Heart left ventricle (tissue), 16 donors: ENCODE measurements around the gene G6PC1. TPM values are rescaled to one million over a fixed set of nuclear protein-coding genes. Genes with fewer than 3 reads are reported as not detected.
"Not testable (repeated sequence)": the region's sequence is repeated elsewhere in the genome, so short reads cannot be mapped to it uniquely, and the experiment has no call there.

ENCODE experiments used
- ATAC-seq, 4 donors: fragments of 200-7000 bp; cut with Tn5 transposase; one replicate each; pipeline ENCODE4 v1.9.1; 2020 to 2022; ENCODE audit warnings: moderate library complexity in 4 of 4, mild to moderate bottlenecking in 3 of 4, moderate number of reproducible peaks in 1 of 4
- DNase-seq, 5 donors: peaks; one replicate each; pipeline ENCODE4 v3.0.0-alpha.2; 2020
- H3K27ac ChIP-seq, 12 donors: fragments of 200-600 bp; sonication (generic) in 4 of 12; one replicate each; pipeline versions ENCODE4 v1.5.0 to v1.8.0; 2016 to 2022; ENCODE audit warnings: mild to moderate bottlenecking in 2 of 12
- H3K27me3 ChIP-seq, 9 donors: fragments of 200-600 bp; sonication (generic) in 2 of 9; one replicate each; pipeline versions ENCODE4 v1.5.1 to v1.8.0; 2016 to 2022; ENCODE audit warnings: mild to moderate bottlenecking in 3 of 9
- H3K36me3 ChIP-seq, 9 donors: fragments of 200-600 bp; sonication (generic) in 2 of 9; one replicate each; pipeline versions ENCODE4 v1.5.0 to v1.8.0; 2018 to 2022; ENCODE audit warnings: mild to moderate bottlenecking in 2 of 9
- H3K4me1 ChIP-seq, 12 donors: fragments of 200-600 bp; sonication (generic) in 4 of 12; one replicate each; pipeline versions ENCODE4 v1.5.0 to v1.8.0; 2016 to 2022; ENCODE audit warnings: mild to moderate bottlenecking in 3 of 12
- H3K4me3 ChIP-seq, 12 donors: fragments of 200-600 bp; sonication (generic) in 4 of 12; one replicate each; pipeline versions ENCODE4 v1.5.0 to v1.8.0; 2017 to 2022; ENCODE audit warnings: mild to moderate bottlenecking in 9 of 12, moderate library complexity in 4 of 12
- H3K9me3 ChIP-seq, 12 donors: fragments of 200-600 bp; sonication (generic) in 4 of 12; one replicate each; pipeline versions ENCODE4 v1.5.0 to v1.8.0; 2016 to 2022; ENCODE audit warnings: mild to moderate bottlenecking in 1 of 12
- POLR2A ChIP-seq, 2 donors: fragments of 450-650 bp; IDR thresholded peaks; one replicate each; pipeline ENCODE4 v1.6.1; 2017; ENCODE audit warnings: antibody characterized with exemption in 2 of 2, mild to moderate bottlenecking in 2 of 2, moderate library complexity in 2 of 2
- WGBS, 4 donors: extraction: QIAGEN DNeasy Blood & Tissue Kit in 2 of 4; methylation state at CpG; one replicate each; pipeline versions ENCODE4 v1.1.5 to v1.1.7; 2013 to 2018; 5-methylcytosine and 5-hydroxymethylcytosine counted together
- intact Hi-C, 10 donors: fragments of 100-400 bp; cut with DNase I; formaldehyde crosslinking; loops; one replicate each; pipeline versions ENCODE4 v1.11.1 to v1.14.2; 2022
- polyA plus RNA-seq, 2 donors: library from polyadenylated mRNA; stranded (reverse); fragments of 200-250 nt; gene quantifications; one replicate each; pipeline ENCODE4 v1.2.3, GENCODE V29; 2013
- total RNA-seq, 9 donors: library from RNA; depleted of rRNA in 2 of 9; stranded (reverse); fragments of >200 nt in 2 of 9; fragmentation: NEBNext Ultra II Directional in 3 of 9; extraction: Animal tissue kit (Norgen Biotek cat#: 25700) in 3 of 9; gene quantifications; one replicate each; pipeline versions ENCODE4 v1.1.0 to v1.2.4, GENCODE V29; 2016 to 2023
- TF ChIP-seq, protein P1 (sequence below), 12 donors: fragments of 200-600 bp; sonication (generic) in 4 of 12; IDR thresholded peaks; one replicate each; pipeline versions ENCODE4 v1.5.0 to v1.8.0; 2018 to 2022; ENCODE audit warnings: antibody characterized with exemption in 12 of 12, mild to moderate bottlenecking in 5 of 12
- donor health status: ischemic (EF 13 %, LVEDD 7.1; RV severe dilation, severe dysfunction).
- donor health status: healthy with polysubstance abuse.
- donor health status: DM: no; HTN: yes; CAD: no.
- donor health status: DM: no; HTN: no; CAD: no.
- donor health status: ischemic (EF 25% LVEDD 6.9; RV normal size, moderate dysfunction).
- donor health status: ischemic (EF 25% LVEDD 5.7; RV mildly dilated, moderate dysfunction).
- donor health status: healthy.
- donor health status: DM: yes; HTN: yes; CAD: no.
- donor health status: ischemic (EF 35%, LVEDD 5.7; RV mildly dilated, moderate dysfunction).
- donor health status: nonischemic (EF 11% LVEDD 7.7; RV severe dilation, severe dysfunction).
- donor health status: DM: yes; HTN: yes; CAD: no.
- donor health status: PGD.
- donor health status: ischemic (EF 29% LVEDD 5.4; RV normal size, mild dysfunction).
- donor health status: nonischemic (EF 23%, LVEDD 6.1; RV moderate dilation, normal function).

G6PC1 gene
- total and polyA plus RNA-seq, 11 donors = not detected

- 59 to 67% (median 63%) methylated on average over 4 of the region's 4 CpGs for WGBS, 4 donors
- peak in 2 of 4 donors; percentile 8 to 68 for ATAC-seq
- intact Hi-C loops = no loop called here
These were observed 47.6 kb upstream of the G6PC1 start for GRCh38 chr17:42853004-42853403.

GRCh38 chr17:42853597-42853967 lies 47.0 kb upstream of the G6PC1 start:
- ATAC-seq = no peak
- Histone ChIP-seq H3K36me3 (no peaks in the 10 kb centered on the region), H3K4me3 (peak overlapping the region in 9 of 12 donors; percentile 0 to 56 (median 41)), H3K27ac (peak overlapping the region in 4 of 12 donors; percentile 24 to 85 (median 68)), H3K4me1 (peaks cover 0 to 30% (median 7%) of the 10 kb centered on the region in 12 donors), H3K9me3 (no peaks in the 10 kb centered on the region), H3K27me3 (peaks cover 0 to 4% (median 0%) of the 10 kb centered on the region in 9 donors)
- WGBS, 4 donors = 69 to 82% (median 75%) methylated on average over 5 of the region's 5 CpGs
- no peak for DNase-seq
- intact Hi-C loops = no loop called here
- TF ChIP-seq, protein P1, sequence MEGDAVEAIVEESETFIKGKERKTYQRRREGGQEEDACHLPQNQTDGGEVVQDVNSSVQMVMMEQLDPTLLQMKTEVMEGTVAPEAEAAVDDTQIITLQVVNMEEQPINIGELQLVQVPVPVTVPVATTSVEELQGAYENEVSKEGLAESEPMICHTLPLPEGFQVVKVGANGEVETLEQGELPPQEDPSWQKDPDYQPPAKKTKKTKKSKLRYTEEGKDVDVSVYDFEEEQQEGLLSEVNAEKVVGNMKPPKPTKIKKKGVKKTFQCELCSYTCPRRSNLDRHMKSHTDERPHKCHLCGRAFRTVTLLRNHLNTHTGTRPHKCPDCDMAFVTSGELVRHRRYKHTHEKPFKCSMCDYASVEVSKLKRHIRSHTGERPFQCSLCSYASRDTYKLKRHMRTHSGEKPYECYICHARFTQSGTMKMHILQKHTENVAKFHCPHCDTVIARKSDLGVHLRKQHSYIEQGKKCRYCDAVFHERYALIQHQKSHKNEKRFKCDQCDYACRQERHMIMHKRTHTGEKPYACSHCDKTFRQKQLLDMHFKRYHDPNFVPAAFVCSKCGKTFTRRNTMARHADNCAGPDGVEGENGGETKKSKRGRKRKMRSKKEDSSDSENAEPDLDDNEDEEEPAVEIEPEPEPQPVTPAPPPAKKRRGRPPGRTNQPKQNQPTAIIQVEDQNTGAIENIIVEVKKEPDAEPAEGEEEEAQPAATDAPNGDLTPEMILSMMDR (IDR thresholded peaks at IDR 0.05) = no peak
- no peak for TF ChIP-seq POLR2A (IDR thresholded peaks at IDR 0.05)

More at GRCh38 chr17:42853004-42853403, 47.6 kb upstream of the G6PC1 start:
- Histone ChIP-seq H3K9me3 (no peaks in the 10 kb centered on the region), H3K4me3 (peak overlapping the region in 11 of 12 donors; percentile 4 to 56 (median 39)), H3K4me1 (peaks cover 0 to 30% (median 7%) of the 10 kb centered on the region in 12 donors), H3K27me3 (peaks cover 0 to 4% (median 0%) of the 10 kb centered on the region in 9 donors), H3K27ac (peak overlapping the region in 7 of 12 donors; percentile 18 to 85 (median 60)), H3K36me3 (no peaks in the 10 kb centered on the region)
- DNase-seq = peak in 1 of 5 donors; percentile 24
- no peak for TF ChIP-seq POLR2A (IDR thresholded peaks at IDR 0.05)
- TF ChIP-seq, protein P1 (IDR thresholded peaks at IDR 0.05) = no peak

DNA sequence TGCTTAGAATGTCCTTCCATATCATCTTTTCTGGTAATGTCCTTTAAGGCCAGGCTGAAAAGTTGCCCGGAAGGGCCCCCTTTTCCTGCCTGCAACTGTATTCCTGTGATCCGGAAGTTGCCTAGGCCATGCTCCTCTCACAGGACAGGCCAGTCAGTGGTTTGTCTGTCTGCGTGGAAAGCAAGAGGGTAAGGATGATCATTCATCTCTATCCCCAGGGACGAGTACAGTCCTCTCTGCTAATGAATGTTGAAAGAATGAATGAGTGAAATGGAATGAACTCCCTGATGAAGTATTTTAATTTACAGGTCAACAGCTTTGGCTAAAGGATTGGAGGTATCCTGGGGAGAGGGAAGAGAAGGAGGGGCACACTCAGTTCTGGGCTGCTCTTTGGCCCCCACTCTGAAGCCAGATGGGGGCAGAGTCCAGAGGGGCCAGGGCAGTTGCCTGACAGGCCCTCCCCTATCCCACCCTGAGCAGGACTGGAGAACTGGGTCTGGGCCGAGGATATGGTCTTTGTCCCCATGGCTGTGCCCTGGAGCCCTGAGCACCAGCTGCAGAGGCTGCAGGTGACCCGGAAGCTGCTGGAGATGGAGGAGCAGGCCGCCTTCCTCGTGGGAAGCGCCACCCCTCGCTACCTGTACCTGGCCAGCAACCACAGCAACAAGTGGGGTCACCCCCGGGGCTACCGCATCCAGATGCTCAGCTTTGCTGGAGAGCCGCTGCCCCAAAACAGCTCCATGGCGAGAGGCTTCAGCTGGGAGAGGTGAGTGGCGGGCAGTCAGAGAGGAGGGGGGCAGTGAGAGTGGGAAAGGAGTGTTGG lies 46.4 kb upstream of the G6PC1 start:
- Histone ChIP-seq H3K27ac (peak overlapping the region in 2 of 12 donors; percentile 77 to 85), H3K36me3 (no peaks in the 10 kb centered on the region), H3K27me3 (peaks cover 0 to 4% (median 0%) of the 10 kb centered on the region in 9 donors), H3K4me1 (peaks cover 0 to 30% (median 7%) of the 10 kb centered on the region in 12 donors), H3K9me3 (no peaks in the 10 kb centered on the region), H3K4me3 (peak overlapping the region in 9 of 12 donors; percentile 0 to 56 (median 39))
- WGBS, 4 donors = 79 to 82% (median 82%) methylated on average over 13 to 15 of the region's 15 CpGs
- intact Hi-C loops = no loop called here
- no peak for ATAC-seq
- DNase-seq = peak in 1 of 5 donors; percentile 34
- TF ChIP-seq, protein P1 (IDR thresholded peaks at IDR 0.05) = no peak
- TF ChIP-seq POLR2A (IDR thresholded peaks at IDR 0.05) = no peak

DNA sequence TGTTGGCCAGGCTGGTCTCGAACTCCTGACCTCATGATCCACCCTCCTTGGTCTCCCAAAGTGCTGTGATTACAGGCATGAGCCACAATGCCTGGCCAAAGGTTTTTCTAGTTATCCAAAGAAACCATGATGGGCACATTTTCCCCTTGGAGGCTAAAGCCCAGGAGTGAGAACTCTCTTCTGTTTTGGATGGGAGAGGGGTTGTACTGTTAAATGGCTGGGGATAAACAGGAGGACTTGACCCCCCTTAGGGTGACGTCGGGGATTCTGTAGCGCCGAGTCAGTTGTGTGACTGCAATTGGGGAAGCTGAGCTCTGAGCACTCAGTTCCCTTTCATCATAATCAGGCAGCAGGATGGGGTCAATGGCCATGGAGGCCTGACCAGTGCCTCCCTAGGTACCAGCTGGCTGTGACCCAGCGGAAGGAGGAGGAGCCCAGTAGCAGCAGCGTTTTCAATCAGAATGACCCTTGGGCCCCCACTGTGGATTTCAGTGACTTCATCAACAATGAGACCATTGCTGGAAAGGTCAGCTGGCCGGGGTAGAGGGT lies 45.5 kb upstream of the G6PC1 start:
- Histone ChIP-seq H3K4me1 (peaks cover 0 to 22% (median 6%) of the 10 kb centered on the region in 12 donors), H3K4me3 (peak overlapping the region in 1 of 12 donors; percentile 53), H3K27me3 (peaks cover 0 to 4% (median 0%) of the 10 kb centered on the region in 9 donors), H3K36me3 (no peaks in the 10 kb centered on the region), H3K9me3 (no peaks in the 10 kb centered on the region), H3K27ac (peak overlapping the region in 1 of 12 donors; percentile 40)
- DNase-seq (peak in 1 of 5 donors; percentile 52), ATAC-seq (no peak)
- TF ChIP-seq, protein P1 (IDR thresholded peaks at IDR 0.05) = no peak
- TF ChIP-seq POLR2A (IDR thresholded peaks at IDR 0.05) = no peak
- WGBS, 4 donors = 79 to 85% (median 83%) methylated on average over 8 of the region's 8 CpGs
- intact Hi-C loops = no loop called here

- DNase-seq = peak in 1 of 5 donors; percentile 22
- H3K4me3 ChIP-seq, ATAC-seq, intact Hi-C loops, H3K9me3 ChIP-seq, H3K27ac ChIP-seq, H3K27me3 ChIP-seq, H3K36me3 ChIP-seq: not testable (repeated sequence)
- H3K4me1 ChIP-seq = peaks cover 0 to 14% (median 0%) of the 10 kb centered on the region in 12 donors
- WGBS, 4 donors = 80 to 86% (median 84%) methylated on average over 1 to 8 of the region's 8 CpGs
These were observed 44.5 kb upstream of the G6PC1 start for GRCh38 chr17:42856093-42856492.

DNA sequence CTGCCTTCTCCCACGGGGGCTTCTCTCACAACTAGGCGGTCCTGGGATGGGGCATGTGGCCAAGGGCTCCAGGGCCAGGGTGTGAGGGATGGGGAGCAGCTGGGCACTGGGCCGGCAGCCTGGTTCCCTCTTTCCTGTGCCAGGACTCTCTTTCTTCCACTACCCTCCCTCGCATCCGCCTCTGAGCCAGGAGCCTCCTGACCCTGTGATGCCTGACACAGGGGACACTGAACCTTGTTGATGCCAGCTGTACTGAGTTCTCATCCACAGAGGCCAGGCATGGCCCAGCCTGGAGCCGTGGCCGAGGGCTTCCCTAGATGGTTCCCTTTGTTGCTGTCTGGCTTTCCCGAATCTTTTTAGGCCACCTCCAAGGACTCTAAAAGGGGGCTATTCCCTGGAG lies 44.1 kb upstream of the G6PC1 start:
- H3K4me3 ChIP-seq, intact Hi-C loops, H3K36me3 ChIP-seq, ATAC-seq, H3K9me3 ChIP-seq, H3K27me3 ChIP-seq: not testable (repeated sequence)
- DNase-seq = peak in 1 of 5 donors; percentile 24
- Histone ChIP-seq H3K27ac (peak overlapping the region in 1 of 12 donors; percentile 19), H3K4me1 (peaks cover 0 to 14% (median 0%) of the 10 kb centered on the region in 12 donors)
- WGBS, 4 donors = 75 to 88% (median 83%) methylated on average over 6 to 7 of the region's 8 CpGs
